ENCODE results near the gene MYL12A. TPM values are rescaled to one million over a fixed set of nuclear protein-coding genes. Genes with fewer than 3 reads are reported as not detected.
"Not testable (repeated sequence)": the region's sequence is repeated elsewhere in the genome, so short reads cannot be mapped to it uniquely, and the experiment has no call there.

Gene MYL12A
- total RNA-seq (2014; rRNA removed; shearing (Covaris generic)) (748 and 789 TPM in 2 replicates), polyA plus RNA-seq (2016; fragmentation: Nextera tagmentation; extraction: Ambion mirVana) (1,649 and 1,670 TPM in 2 replicates)

DNA sequence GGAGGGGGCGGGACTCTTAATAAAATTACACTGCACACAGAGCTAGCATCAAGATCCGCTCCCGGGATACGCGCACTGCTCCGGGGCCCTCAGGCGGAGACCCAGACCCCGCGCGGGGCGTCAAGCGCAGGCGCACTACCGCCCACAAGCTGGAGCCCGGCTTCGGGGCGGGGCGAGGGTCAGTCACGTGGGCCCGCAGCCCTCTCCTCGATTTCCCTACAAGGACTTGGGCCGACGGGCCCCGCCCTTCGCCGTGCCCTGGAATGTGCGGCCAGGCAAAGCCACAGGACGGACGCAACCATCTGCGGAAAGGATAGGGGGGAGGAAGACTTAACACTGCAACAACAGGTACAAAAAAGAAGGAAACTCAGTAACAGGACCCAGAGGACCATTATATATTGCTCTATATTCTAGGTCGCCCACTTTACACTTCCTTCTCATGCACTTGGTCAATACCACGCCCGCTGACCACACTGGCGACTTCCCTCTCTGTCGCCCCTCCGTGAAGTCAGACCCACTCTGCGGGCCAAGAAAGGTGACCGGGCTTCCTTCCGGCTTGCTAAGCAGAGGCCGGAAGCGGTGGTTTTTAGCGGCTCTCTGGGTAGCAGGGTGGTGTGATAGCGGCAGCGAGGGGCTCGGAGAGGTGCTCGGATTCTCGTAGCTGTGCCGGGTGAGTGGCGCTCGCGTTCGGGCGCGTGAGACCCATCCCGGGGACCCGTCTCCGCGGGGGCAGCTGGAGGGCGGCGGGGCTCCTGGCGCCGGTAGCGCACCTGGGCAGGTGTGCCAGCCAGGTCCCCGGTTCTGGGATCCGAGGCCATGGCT is at the start of gene MYL12A:
MYL12A (plus strand) TSS at position 562 of the 822 bp plus-strand sequence. CDS start 5,447 bp downstream, outside the sequence.
- H3K9me2 ChIP-seq (ENCODE audit: insufficient read depth): no peaks in the 10 kb centered on the region
- in situ Hi-C loops (cut with MboI): loop anchor here (10.0 kb wide), 1 partner anchor 483 kb away; no protein-coding TSS in a partner anchor
- no peaks in the 10 kb centered on the region for H4K20me1 ChIP-seq (ENCODE audit: insufficient read depth)
- peaks cover 52% of the 10 kb centered on the region for H3F3A ChIP-seq (ENCODE audit: insufficient read depth)
- 1% methylated on average over 59 to 65 of the region's 65 CpGs for WGBS, 2 experiments (ENCODE audit: low coverage in 1 of 2, low lambda C conversion rate in 2 of 2, missing lambda C conversion rate in 2 of 2)
- peak within 1 kb of the TSS; percentile 95 for H3K27ac ChIP-seq
- peak within 1 kb of the TSS; percentile 99 for H3K4me3 ChIP-seq
- H3K9me3 ChIP-seq (ENCODE audit: low read depth): no peaks in the 10 kb centered on the region
- H3K36me3 ChIP-seq (ENCODE audit: low read depth): peaks cover 9% of the 10 kb centered on the region; the same call in 1 of the 2 replicates
- peak within 1 kb of the TSS; percentile 89 for H2AFZ ChIP-seq
- H3K4me1 ChIP-seq (ENCODE audit: insufficient read depth): peaks cover 30% of the 10 kb centered on the region
- H3K9ac ChIP-seq: peak within 1 kb of the TSS; percentile 95
- no peaks in the 10 kb centered on the region for H3K27me3 ChIP-seq (replicated peaks; ENCODE audit: insufficient read depth)
- peaks cover 65% of the 10 kb centered on the region for H3K79me2 ChIP-seq (ENCODE audit: insufficient read depth)
- H3K4me2 ChIP-seq (ENCODE audit: unreplicated experiment): peak within 1 kb of the TSS; percentile 91
- DNase-seq: peak; percentile 97
- TF ChIP-seq EZH2 (IDR thresholded peaks at IDR 0.05; ENCODE audit: insufficient read depth, poor library complexity, severe bottlenecking) (no peak), EZH2phosphoT487 (IDR thresholded peaks at IDR 0.05; ENCODE audit: insufficient read depth, low read depth) (no peak)

GRCh38 chr18:3198260-3198860 is 49.2 kb upstream of the MYL12A start:
- H3K79me2 ChIP-seq (ENCODE audit: insufficient read depth); DNase-seq; H3K4me3 ChIP-seq; H3F3A ChIP-seq (ENCODE audit: insufficient read depth); H3K4me2 ChIP-seq (ENCODE audit: unreplicated experiment); H3K9me3 ChIP-seq (ENCODE audit: low read depth); H2AFZ ChIP-seq; H3K9ac ChIP-seq; H4K20me1 ChIP-seq (ENCODE audit: insufficient read depth); H3K27me3 ChIP-seq (replicated peaks; ENCODE audit: insufficient read depth); H3K27ac ChIP-seq; H3K9me2 ChIP-seq (ENCODE audit: insufficient read depth); H3K4me1 ChIP-seq (ENCODE audit: insufficient read depth); H3K36me3 ChIP-seq (ENCODE audit: low read depth); in situ Hi-C loops (cut with MboI): not testable (repeated sequence)
- 73 to 77% methylated on average over 9 to 11 of the region's 11 CpGs for WGBS, 2 experiments (ENCODE audit: low coverage in 1 of 2, low lambda C conversion rate in 2 of 2, missing lambda C conversion rate in 2 of 2)

DNA sequence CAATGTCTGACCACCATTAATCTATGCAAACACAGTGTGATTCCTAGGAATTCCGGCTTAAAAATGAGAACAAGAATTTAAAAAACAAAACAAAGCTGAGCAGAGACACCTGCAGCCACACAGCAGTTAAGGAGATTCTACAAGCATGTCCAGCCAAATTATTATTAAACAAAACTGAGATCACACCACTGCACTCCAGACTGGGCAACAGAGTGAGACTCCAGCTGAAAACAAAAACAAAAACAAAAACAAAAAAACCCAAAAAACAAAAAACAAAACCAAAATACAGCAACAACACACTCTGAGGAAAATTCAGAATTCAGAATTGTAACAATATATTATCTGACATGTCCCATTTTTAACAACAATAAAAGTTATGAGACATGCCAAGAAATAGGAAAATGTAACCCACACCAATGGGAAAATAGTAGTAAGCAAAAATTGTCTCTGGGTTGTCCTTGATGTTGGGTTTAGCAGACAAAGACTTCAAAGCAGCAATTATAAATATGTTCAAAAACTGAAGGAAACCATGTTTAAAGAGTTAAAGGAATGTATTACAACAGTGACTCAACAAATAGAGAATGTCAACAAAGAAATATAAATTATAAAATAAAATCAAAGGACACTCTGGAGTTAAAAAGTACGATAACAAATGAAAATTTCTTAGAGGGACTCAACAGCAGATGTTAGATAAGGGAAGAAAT is 47.5 kb upstream of the MYL12A start:
- H3K27me3 ChIP-seq (replicated peaks; ENCODE audit: insufficient read depth): no peaks in the 10 kb centered on the region
- H3K4me2 ChIP-seq (ENCODE audit: unreplicated experiment): no peak overlapping the region
- H3K9ac ChIP-seq: no peak overlapping the region
- no peak overlapping the region for H3K27ac ChIP-seq
- 82 to 86% methylated on average over 2 of the region's 2 CpGs for WGBS, 2 experiments (ENCODE audit: low coverage in 1 of 2, low lambda C conversion rate in 2 of 2, missing lambda C conversion rate in 2 of 2)
- H3K79me2 ChIP-seq (ENCODE audit: insufficient read depth): no peaks in the 10 kb centered on the region
- no peak overlapping the region for H2AFZ ChIP-seq
- no peak overlapping the region for H3K4me3 ChIP-seq
- no peak for TF ChIP-seq EZH2phosphoT487 (IDR thresholded peaks at IDR 0.05; ENCODE audit: insufficient read depth, low read depth)
- no peak for TF ChIP-seq EZH2 (IDR thresholded peaks at IDR 0.05; ENCODE audit: insufficient read depth, poor library complexity, severe bottlenecking)
- H4K20me1 ChIP-seq (ENCODE audit: insufficient read depth): no peaks in the 10 kb centered on the region
- no peaks in the 10 kb centered on the region for H3K4me1 ChIP-seq (ENCODE audit: insufficient read depth)
- H3F3A ChIP-seq (ENCODE audit: insufficient read depth): no peaks in the 10 kb centered on the region
- H3K36me3 ChIP-seq (ENCODE audit: low read depth): no peaks in the 10 kb centered on the region
- no peaks in the 10 kb centered on the region for H3K9me2 ChIP-seq (ENCODE audit: insufficient read depth)
- no peak for DNase-seq
- H3K9me3 ChIP-seq (ENCODE audit: low read depth): peaks cover 8% of the 10 kb centered on the region
- in situ Hi-C loops (cut with MboI): no loop called here

- no peak overlapping the region for H3K9ac ChIP-seq
- H3F3A ChIP-seq (ENCODE audit: insufficient read depth): no peaks in the 10 kb centered on the region
- no peak for DNase-seq
- H3K27ac ChIP-seq: no peak overlapping the region
- in situ Hi-C loops (cut with MboI): no loop called here
- H3K9me2 ChIP-seq (ENCODE audit: insufficient read depth): no peaks in the 10 kb centered on the region
- H3K4me2 ChIP-seq (ENCODE audit: unreplicated experiment): no peak overlapping the region
- no peak overlapping the region for H2AFZ ChIP-seq
- no peaks in the 10 kb centered on the region for H4K20me1 ChIP-seq (ENCODE audit: insufficient read depth)
- no peaks in the 10 kb centered on the region for H3K4me1 ChIP-seq (ENCODE audit: insufficient read depth)
- H3K9me3 ChIP-seq (ENCODE audit: low read depth): peaks cover 8% of the 10 kb centered on the region
- H3K4me3 ChIP-seq: no peak overlapping the region
- no peaks in the 10 kb centered on the region for H3K27me3 ChIP-seq (replicated peaks; ENCODE audit: insufficient read depth)
- no peak for TF ChIP-seq EZH2phosphoT487 (IDR thresholded peaks at IDR 0.05; ENCODE audit: insufficient read depth, low read depth)
- no peak for TF ChIP-seq EZH2 (IDR thresholded peaks at IDR 0.05; ENCODE audit: insufficient read depth, poor library complexity, severe bottlenecking)
- no peaks in the 10 kb centered on the region for H3K79me2 ChIP-seq (ENCODE audit: insufficient read depth)
- H3K36me3 ChIP-seq (ENCODE audit: low read depth): no peaks in the 10 kb centered on the region
These were observed 42.4 kb upstream of the MYL12A start for GRCh38 chr18:3205239-3205638.

Data from GM23248 (cell line).